Suppressor macrophage treated with lipopolysaccharide for 4 hours (primary cell): Measurements from ENCODE around the gene PPM1B.

Source experiments
- DNase-seq: peaks from one replicate; pipeline ENCODE4 v3.0.0-alpha.2; 2020

The PPM1B gene

DNA sequence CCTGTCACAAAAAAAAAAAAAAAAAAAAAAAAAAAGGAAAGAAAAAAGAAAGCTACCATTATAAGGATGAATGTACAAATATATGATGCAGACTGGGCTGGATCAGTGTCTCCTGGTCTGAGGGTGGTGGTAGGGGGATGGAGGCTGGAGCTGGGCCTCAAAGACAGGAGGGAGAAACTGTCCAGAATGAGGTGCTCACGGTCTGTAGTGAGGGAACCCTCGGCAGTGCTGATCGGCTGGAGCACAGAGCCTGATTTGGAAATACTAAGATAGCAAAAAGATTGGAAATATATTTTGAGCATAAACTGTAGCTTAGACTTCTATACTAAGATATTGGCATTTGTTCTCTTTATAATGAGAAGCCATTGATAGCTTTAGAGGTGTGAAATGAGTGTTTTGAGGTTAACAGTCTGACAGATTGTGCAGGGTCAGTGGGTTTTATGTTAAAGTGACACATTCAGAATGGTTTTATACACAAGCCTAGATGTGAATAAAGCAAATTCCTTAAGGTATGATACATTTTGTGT is 98.7 kb downstream of the PPM1B start:
- DNase-seq: no peak

- DNase-seq: no peak
Observed at GRCh38 chr2:44267796-44268648, 99.3 kb downstream of the PPM1B start.

DNA sequence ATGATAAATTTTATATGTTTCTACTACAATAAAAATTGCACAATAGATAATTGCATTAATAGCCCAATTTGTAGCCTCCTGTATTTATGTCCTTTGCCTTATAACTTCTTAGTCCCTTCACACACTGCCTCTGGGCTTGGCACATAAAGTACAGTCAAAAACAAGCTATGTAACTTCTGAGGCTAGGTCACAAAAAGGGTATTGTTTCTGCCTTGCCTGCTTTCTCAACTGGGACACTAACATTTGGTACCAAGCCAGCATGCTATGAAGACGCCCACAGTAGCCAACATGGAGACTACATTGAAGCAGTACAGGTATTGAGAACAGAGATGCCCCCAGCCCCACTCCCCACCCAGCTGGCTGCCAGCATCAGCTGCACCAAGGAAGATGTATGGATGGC is 101.2 kb downstream of the PPM1B start:
- DNase-seq: no peak

DNA sequence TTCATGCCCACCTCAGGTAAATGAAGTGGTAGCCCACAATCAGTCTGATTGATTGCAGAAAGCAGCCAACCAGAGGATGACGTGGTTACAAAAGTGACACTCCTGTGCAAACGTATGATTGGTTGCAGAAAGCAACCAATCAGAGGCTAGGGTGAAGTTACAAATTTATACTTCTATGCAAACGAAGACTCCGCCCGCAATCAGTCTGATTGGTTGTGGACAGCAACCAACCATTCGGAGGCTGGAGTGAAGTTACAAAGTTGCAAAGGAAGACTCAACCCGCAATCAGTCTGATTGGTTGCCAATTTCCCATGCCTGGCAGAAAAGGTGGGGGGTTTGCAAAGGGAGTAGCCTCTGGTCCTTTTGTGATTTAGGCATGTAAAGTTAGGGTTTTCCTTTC is 102.6 kb downstream of the PPM1B start:
- no peak for DNase-seq

- no peak for DNase-seq
Observed at GRCh38 chr2:44273076-44273475, 104.4 kb downstream of the PPM1B start.

DNA sequence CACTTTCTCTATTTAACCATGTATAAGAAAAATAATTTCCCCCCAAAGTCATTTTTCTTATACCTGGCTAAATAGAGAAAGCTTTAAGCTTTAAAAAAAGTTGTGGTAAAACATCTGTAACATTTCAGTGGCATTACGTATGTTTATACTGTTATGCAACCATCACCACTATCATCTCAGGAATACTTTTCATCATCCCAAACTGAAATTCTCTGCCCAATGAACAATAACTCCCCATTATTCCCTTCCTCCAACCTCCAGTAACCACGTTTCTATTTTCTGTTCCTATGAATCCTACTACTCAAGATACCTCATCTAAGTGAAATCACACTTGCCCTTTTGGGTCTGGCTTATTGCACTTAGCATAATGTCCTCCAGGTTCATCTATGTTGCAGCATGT is 104.9 kb downstream of the PPM1B start:
- no peak for DNase-seq

DNA sequence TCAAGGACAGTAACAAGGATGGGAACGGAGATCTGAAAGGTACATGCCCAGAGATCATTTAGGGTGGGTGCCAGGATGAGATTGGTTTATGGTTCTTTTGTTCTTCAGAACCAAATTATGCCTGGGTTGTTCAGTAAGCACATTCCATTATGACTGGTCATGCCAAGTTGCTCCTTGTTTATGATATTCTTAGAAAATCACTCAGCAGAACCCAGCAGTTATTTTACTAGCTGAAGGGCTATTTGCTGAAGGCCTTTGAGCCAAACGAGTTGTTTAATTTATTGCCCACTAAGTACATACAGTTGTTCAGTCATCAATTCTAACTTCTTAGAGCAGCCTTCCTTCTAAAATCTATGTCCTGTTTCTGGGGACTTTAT is 107.2 kb downstream of the PPM1B start:
- no peak for DNase-seq

GRCh38 chr2:44277541-44277940 is 108.9 kb downstream of the PPM1B start:
- DNase-seq: no peak

- DNase-seq: no peak
Observed at GRCh38 chr2:44280869-44281268, 112.2 kb downstream of the PPM1B start.
